Bronchial epithelial cell (primary cell): ENCODE measurements around the gene CCDC13. TPM values are rescaled to one million over a fixed set of nuclear protein-coding genes. Genes with fewer than 3 reads are reported as not detected.

Experiments used
- DNase-seq: peaks from one replicate; pipeline ENCODE4 v3.0.0-alpha.2; 2010; ENCODE audit warnings: low read depth
- FAIRE-seq: peaks from 2 replicates; lab custom pipeline; 2011; peaks lifted over from hg19 to GRCh38; lab: Jason Lieb, UNC
- H3K27me3 ChIP-seq: 2 replicates; pipeline ENCODE4 v1.5.1; 2011; ENCODE audit warnings: low read length; ENCODE audit not compliant: control insufficient read depth, insufficient read depth
- H3K36me3 ChIP-seq: 2 replicates; pipeline ENCODE4 v1.5.1; 2011; ENCODE audit warnings: low read length; ENCODE audit not compliant: control insufficient read depth, insufficient read depth
- H3K4me3 ChIP-seq: 2 replicates; pipeline ENCODE4 v1.5.1; 2011; ENCODE audit warnings: mild to moderate bottlenecking, low read depth, low read length, control low read depth
- CTCF ChIP-seq: IDR thresholded peaks from 2 replicates; pipeline ENCODE4 v1.5.1; 2011; ENCODE audit warnings: mild to moderate bottlenecking, moderate library complexity, low read length, control low read depth, inconsistent platforms; ENCODE audit not compliant: insufficient read depth, severe bottlenecking
- total RNA-seq: library from RNA; depleted of rRNA; stranded (reverse); fragments of >200 nt; gene quantifications from 2 replicates; pipeline ENCODE4 v1.2.1, GENCODE V29; 2014

Gene CCDC13
- total RNA-seq, 1 donor from 2014 or later, result 1.6 TPM

- DNase-seq, result no peak
- H3K4me3 ChIP-seq, result no peak overlapping the region
- no peak for TF ChIP-seq CTCF
- no peaks in the 10 kb centered on the region for H3K27me3 ChIP-seq
- FAIRE-seq, result no peak
- no peaks in the 10 kb centered on the region for H3K36me3 ChIP-seq
Measured at GRCh38 chr3:42764561-42765295, 8.3 kb downstream of the CCDC13 start.

DNA sequence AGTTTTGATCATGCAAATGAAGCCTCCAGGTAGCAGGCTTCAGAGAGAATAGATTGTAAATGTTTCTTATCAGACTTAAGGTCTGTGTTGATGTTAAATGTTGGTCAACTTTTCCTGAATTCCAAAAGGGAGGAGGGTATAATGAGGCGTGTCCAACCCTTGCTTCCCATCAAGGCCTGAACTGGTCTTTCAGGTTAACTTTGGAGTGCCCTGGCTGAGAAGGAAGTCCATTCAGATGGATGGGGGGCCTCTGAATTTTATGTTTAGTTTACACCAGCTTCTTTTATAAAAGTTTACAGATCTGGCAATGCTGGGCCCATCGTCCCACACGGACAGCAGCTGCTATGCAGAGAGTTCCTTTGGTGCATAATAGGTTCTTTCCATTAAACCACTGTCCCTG lies 8.9 kb downstream of the CCDC13 start:
- H3K4me3 ChIP-seq, result no peak overlapping the region
- H3K36me3 ChIP-seq, result no peaks in the 10 kb centered on the region
- no peak for TF ChIP-seq CTCF
- DNase-seq (no peak), FAIRE-seq (no peak)
- H3K27me3 ChIP-seq, result no peaks in the 10 kb centered on the region

- Histone ChIP-seq H3K36me3 (no peaks in the 10 kb centered on the region), H3K27me3 (no peaks in the 10 kb centered on the region), H3K4me3 (no peak overlapping the region)
- no peak for DNase-seq
- FAIRE-seq, result no peak
- TF ChIP-seq CTCF, result no peak
Measured at GRCh38 chr3:42763021-42763420, 10.0 kb downstream of the CCDC13 start.

- DNase-seq (no peak), FAIRE-seq (no peak)
- Histone ChIP-seq H3K4me3 (no peak overlapping the region), H3K36me3 (no peaks in the 10 kb centered on the region), H3K27me3 (no peaks in the 10 kb centered on the region)
- no peak for TF ChIP-seq CTCF
Measured at GRCh38 chr3:42762046-42762724, 10.9 kb downstream of the CCDC13 start.

- Histone ChIP-seq H3K4me3 (no peak overlapping the region), H3K36me3 (no peaks in the 10 kb centered on the region), H3K27me3 (no peaks in the 10 kb centered on the region)
- DNase-seq (no peak), FAIRE-seq (no peak)
- TF ChIP-seq CTCF, result no peak
Measured at GRCh38 chr3:42758126-42758525, 14.9 kb downstream of the CCDC13 start.
